NCI-H526 (cell line): ENCODE measurements around the gene ZPR1.
"Not testable (repeated sequence)": the region's sequence is repeated elsewhere in the genome, so short reads cannot be mapped to it uniquely, and the experiment has no call there.

Experiments
- DNase-seq, 2 experiments: peaks; one replicate each; lab custom pipeline; 2025; lab: John Stamatoyannopoulos, UW

Gene ZPR1

DNA sequence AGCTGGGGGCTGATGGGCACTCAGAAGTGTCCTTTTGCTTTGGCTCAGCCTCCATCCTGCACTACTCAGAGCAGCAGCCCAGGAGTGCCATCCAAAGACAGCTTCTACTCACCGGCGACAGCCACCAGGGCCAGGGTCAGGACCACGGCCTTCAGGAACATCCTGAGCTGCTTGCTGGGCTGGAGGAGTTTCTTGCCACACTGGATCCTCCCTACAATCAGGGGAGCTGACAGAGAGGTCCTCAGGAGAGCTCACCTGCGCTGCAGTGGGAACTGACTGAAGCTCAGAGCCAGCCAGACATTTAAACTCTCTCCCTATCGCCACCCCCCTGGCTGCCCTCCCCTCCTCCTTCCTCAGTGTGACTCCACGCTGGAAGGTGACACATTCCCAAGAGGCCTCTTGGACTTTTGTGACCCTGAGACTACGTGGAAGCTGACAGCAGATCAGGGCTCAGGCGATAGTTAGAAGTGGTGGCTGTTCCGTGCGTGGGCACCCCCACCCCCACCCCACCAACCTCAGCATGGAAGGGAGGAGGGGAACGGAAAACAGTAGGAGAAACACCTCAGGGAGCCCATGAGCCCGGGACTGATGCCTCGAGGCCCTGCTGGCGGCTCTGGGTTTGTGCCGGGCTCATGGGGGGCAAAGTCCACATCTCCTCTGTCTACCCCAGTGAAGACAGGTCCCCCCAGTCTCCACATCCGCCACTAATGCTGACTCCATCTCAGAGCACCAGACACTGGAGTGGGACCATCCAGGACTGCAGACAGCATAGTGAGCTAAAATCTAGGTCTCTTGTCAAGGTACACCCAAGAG lies 35.4 kb upstream of the ZPR1 start, which contains the start of gene APOA4:
APOA4 (minus strand) TSS at position 274 of the 813 bp plus-strand sequence; CDS start at position 161, 113 bp downstream.
- no peak for DNase-seq

GRCh38 chr11:116822575-116822974 lies 34.8 kb upstream of the ZPR1 start:
- no peak for DNase-seq

DNA sequence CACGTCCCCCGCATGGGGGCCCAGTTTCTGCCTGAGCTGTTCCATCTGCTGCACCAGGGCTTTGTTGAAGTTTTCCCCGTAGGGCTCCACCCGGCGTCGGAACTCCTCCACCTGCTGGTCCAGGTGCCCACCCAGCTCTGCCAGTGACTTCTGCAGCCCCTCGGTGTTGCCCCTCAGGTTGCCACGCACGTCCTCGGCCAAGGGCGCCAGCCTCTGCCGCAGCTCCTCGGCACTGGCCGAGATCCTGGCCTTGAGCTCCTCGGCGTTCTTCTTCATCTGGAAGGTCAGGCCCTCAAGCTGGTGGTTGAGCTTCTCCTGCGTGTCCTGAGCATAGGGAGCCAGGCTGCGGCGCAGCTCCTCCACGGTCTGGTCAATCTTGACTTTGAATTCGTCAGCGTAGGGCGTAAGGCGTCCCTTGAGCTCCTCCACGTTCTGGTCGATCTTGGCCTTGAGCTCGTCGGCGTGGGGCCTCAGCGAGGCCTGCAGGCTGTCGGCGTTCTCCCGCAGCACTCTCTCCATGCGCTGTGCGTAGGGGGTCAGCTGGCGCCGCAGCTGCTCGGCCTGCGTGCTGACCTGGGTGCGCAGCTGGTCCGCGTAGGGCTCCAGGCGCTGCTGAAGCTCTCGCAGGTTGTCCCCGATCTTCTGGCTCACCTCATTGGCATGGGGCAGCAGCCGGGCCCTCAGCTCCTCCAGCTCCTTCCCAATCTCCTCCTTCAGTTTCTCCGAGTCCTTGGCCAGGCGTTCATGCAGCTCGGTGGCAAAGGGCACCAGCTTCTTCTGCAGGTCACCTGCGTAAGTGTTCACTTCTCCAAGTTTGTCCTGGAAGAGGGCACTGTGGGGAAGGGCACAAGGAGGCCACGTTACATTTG lies 33.5 kb upstream of the ZPR1 start:
- no peak for DNase-seq

- DNase-seq = no peak
Measured at GRCh38 chr11:116819049-116819448, 31.2 kb upstream of the ZPR1 start.

- DNase-seq = no peak
Measured at GRCh38 chr11:116814502-116814901, 26.7 kb upstream of the ZPR1 start.

DNA sequence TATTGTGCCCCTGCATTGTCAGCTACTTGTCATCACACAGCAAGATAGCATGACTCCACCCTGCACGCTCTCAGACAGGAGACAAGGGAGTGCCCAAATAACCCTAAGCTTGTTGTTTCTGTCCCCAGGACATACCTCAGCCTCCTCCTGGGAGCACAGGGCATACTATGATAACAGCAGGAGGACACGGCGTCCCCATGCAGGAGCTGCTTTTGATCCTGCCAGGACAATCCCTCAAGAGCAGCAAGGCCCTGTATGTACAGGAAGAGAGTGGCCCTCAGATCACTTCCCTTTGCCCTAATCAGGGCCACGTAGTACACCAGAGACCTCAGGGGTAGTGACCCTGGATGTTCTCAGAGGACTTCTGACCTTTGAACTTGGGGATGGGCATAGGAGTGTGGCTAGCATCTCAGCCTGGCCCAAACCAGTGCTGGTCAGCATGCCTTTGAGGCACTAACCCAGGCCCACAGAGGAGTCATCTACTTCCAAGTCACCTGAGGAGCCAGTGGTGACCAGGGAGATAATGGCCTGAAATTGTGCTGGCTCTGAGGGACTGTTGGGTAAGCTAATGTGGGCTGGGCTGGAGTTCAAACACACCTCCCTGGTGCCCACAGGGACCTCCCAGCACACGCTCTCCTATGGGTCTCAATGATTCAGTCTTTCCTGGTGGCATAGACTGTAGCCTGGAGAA lies 26.1 kb upstream of the ZPR1 start:
- no peak for DNase-seq

DNA sequence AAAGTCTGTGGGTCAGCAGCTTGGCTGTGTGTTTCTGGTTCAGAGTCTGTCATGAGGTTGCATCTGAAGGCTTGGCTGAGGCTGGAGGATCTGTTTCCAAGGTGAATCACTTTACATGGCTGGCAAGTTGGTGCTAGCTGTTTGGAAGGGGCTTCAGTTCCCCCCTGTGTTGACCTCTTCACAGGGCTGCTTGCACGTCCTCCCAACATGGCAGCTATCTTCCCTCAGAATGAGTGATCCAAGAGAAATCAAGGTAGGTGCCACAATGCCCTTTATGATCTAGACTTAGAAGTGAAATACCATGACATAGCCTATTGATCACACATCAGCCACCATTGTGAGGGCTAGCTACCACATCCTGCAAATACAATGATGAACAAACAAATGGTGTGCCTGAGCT lies 25.3 kb upstream of the ZPR1 start:
- no peak for DNase-seq

- DNase-seq = no peak
Measured at GRCh38 chr11:116812109-116812508, 24.3 kb upstream of the ZPR1 start.

DNA sequence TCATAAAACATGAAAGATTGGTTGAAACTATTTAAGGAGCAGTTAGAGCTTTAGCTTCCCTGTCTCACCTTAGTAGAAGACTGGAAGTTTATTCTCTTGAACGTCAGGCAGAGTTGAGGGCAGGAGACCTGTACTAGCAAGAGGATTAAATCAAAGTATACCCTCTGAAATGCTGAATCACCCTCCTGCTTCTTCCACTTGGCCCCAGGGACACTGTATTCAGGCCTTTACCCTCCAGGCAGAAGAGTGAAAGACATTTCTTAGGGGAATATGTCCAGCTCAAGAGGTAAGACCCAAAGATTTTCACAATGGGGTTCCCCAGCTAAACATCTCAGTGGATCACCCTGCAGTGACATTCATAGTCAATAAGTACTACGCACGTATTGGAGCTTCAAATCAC lies 23.4 kb upstream of the ZPR1 start:
- DNase-seq = no peak

DNA sequence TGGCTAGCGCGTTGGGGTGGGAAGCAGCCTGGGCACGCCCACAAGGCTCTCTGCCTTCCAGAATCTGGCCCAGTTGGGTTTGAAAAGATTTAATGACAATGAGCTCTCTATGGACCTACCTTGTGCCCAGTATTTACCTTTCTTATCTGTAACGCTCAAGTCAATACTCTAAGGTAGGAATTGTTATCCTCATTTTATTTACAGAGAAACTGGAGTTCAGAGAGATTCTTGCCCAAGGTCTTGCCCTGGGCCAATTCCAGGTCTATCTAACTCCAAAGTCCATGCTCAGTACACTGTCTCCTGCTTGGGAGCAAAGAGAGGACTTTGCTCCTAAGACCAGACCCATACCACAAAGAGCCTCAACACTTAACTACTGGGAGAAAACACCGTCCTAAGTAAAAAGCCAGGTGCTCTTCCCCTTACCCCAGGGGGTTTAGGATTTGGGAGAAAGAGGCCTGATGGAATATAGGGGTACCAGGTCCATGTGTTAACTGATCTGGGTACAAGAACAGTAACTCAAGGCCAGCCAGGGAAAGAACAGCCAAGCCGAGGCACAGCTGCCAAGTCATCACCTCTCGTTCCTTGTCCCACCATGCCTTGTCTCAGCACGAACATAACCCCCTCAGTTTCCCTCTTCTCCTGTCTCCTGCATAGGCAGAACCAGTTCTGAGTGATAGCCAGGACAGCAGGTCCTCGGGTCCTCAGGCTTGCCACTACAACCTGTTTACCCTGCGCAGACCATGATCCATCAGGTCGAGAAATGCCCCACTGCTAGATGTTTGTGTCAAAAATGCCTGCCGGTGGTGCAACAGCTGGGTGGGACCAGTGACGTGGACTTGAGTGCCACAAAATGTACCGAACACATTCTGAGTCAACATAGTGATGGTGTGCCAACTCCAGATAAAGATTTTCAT lies 20.7 kb upstream of the ZPR1 start:
- no peak for DNase-seq

DNA sequence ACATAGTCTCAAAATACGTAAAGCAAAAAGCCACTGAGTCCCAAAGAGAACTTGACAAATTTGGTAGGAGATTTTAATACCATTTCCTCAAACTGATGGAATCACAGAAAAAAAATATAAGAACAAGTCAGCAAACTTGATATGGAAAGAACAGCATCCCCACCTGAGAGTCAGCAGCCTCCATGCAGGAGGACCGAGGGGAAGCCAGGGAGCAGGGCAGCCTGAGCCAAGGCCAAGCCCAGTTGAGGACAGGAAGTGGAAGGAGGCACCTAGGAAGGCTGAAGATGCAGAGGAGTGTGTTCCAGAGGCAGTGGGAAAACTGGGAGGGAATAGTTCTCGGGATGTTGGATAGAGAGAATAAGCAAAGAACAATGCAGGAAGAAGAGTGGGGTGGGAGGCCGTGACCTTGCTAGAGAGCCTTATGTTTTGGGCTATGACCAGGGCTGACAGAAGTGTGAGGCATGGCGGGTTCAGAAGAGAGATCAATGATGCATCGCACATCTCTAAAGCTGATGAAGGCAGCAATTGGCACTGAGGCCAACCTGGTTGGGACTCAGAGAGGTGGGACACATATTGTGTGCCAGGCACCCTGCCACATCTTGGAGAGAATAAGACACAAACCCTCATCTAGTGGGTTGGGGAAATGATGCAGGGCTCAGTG lies 19.9 kb upstream of the ZPR1 start:
- no peak for DNase-seq

DNA sequence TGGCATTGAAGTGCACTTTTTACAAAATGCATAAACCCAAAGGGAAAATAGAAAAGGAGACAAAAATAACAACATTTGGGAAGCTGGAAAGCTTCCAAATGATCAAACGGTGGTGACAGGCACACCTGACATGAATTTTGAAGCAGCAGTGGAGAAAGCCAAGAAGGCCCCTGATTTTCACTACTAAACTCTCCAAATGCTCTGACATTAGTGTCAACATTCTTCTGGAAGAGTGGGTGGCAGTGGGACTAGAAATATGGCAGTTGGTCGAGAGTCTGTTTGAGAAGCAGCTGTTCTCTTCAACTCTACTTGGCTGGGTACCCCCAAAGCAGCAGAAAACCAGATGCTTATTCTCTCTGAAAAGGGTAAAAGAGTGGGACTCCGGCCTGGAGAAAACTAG lies 16.2 kb upstream of the ZPR1 start:
- no peak for DNase-seq

- not testable (repeated sequence) for DNase-seq
Measured at GRCh38 chr11:116801662-116802061, 13.8 kb upstream of the ZPR1 start.

DNA sequence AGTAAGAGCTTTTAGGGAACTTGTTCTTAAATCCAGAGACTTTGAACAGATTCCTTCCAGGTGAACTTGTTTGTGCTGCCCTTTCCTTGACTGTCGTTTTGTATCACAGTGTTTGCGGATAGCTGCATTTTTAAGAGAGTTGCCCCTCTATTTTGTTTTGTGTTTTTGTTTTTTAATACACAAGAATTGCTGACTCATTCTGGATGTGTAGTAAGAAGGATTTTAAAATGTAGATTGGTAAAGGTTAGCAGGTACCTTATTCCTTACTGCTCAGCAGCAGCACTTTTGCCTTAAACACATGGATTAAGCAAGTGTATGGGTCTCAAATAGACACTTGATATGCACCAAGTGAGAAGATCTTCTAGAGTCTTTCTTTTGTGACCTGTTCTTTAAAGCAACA lies 12.8 kb upstream of the ZPR1 start:
- DNase-seq = no peak

DNA sequence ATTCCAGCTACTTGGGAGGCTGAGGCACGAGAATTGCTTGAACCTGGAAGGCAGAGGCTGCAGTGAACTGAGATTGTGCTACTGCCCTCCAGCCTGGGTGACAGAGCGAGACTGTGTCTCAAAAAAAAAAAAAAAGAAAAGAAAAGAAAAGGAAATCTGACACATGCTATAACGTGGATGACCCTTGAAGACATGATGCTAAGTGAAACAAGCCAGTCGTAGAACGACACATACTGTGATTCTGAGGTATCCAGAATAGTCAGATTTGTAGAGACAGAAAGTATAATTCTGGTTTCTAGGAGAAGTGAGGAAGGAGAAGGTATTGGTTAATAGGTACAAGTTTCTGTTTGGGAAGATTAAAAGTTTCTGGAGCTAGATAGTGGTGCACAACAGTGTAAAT lies 10.5 kb upstream of the ZPR1 start:
- DNase-seq = no peak

DNA sequence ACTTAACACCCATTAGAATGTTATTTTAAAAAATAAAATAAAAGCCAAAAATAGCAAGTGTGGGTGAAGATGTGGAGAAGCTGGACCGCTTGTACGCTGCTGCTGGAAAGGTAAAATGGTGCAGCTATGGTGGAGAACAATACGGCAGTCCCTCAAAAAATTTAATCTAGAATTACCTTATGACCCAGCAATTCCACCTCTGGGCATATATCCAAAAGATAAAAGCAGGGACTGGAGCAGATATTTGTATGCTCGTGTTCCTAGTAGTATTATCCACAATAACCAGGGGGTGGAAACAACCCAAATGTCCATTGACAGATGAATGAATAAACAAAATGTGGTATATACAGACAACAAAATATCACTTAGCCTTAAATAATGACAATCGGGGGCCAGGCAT lies 10.0 kb upstream of the ZPR1 start:
- no peak for DNase-seq

DNA sequence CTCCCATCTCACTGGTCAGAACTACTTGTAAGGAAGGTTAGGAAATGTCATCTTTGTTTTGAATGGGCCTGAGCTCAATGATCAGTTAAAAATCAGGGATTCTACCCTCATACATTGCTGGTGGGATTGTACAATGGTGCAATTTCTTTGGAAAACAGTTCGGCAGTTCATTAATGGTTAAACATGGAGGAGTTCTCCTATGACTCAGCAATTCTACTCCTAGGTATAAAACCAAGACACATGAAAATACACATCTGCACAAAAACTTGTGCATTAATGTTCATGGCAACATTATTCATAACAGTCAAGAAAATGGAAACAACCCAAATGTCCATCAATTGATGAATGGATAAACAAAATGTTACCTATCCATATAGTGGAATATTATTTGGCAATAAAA lies 8.7 kb upstream of the ZPR1 start:
- no peak for DNase-seq

GRCh38 chr11:116794851-116795250 lies 7.0 kb upstream of the ZPR1 start:
- DNase-seq = no peak

- peak in 1 of 2 experiments; percentile 52 for DNase-seq
Measured at GRCh38 chr11:116793772-116794097, 5.9 kb upstream of the ZPR1 start.

DNA sequence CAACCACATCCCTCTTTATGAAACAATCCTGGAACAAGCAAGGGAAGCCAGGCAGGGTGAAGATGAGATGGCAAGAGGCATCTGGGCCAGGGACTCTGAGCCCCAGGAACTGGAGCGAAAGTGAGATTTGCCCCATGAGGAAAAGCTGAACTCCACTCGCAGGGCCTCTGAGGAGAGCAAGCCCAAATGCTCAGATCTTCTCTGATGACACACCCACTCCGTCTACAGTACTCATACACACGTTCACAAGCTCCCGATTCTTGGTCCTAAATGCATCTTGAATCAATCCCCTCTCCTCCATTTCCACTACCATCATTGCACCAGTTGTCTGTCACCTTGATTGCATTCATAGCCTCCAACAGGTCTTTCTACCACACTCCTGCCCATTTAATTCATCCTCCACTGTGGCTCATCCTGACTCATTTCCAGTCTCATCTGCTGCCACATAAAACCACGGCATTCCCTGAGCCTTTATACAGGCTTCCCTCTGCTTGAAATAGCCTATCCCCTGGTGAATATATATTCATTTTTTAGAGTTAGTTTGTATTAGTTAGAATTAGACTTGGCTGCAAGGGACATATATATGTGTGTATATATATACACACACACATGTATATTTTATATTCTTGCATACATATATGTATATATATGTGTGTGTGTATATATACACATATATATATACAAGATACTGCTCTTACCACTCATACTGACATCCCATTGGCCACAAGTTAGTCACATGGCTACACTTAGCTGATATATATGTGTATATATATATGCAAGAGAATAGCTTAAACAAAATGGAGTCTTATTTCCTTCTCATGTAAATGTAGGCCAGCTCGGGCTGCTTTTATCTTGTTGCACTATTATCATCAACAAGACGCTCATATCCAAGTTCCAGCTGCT lies 5.3 kb upstream of the ZPR1 start:
- no peak for DNase-seq
